ENCODE measurements around the gene DCBLD2.
A peak's percentile ranks its signal among the peaks of the same experiment; 100 is the strongest.

The DCBLD2 gene

GRCh38 chr3:98793971-98794370, 107.5 kb downstream of the DCBLD2 start:
- no peak for DNase-seq (ENCODE audit: low read depth in 2 of 2)

- DNase-seq (ENCODE audit: low read depth in 2 of 2), result no peak
Observed at GRCh38 chr3:98791341-98792325, 109.9 kb downstream of the DCBLD2 start.

- no peak for DNase-seq (ENCODE audit: low read depth in 2 of 2)
Observed at GRCh38 chr3:98788651-98789050, 112.8 kb downstream of the DCBLD2 start.

- DNase-seq (ENCODE audit: low read depth in 2 of 2), result no peak
Observed at GRCh38 chr3:98787181-98787580, 114.3 kb downstream of the DCBLD2 start.

- no peak for DNase-seq (ENCODE audit: low read depth in 2 of 2)
Observed at GRCh38 chr3:98786364-98787006, 115.0 kb downstream of the DCBLD2 start.

- DNase-seq (ENCODE audit: low read depth in 2 of 2), result peak; percentile 79 to 88
Observed at GRCh38 chr3:98784666-98785600, 116.6 kb downstream of the DCBLD2 start.

- no peak for DNase-seq (ENCODE audit: low read depth in 2 of 2)
Observed at GRCh38 chr3:98784042-98784441, 117.5 kb downstream of the DCBLD2 start.

GRCh38 chr3:98782824-98783500, 118.5 kb downstream of the DCBLD2 start:
- DNase-seq (ENCODE audit: low read depth in 2 of 2), result no peak

- no peak for DNase-seq (ENCODE audit: low read depth in 2 of 2)
Observed at GRCh38 chr3:98780343-98780742, 121.2 kb downstream of the DCBLD2 start.

- no peak for DNase-seq (ENCODE audit: low read depth in 2 of 2)
Observed at GRCh38 chr3:98779541-98780335, 121.8 kb downstream of the DCBLD2 start.

- DNase-seq (ENCODE audit: low read depth in 2 of 2), result peak; percentile 97
Observed at GRCh38 chr3:98778852-98779413, 122.6 kb downstream of the DCBLD2 start.

- no peak for DNase-seq (ENCODE audit: low read depth in 2 of 2)
Observed at GRCh38 chr3:98778383-98778782, 123.1 kb downstream of the DCBLD2 start.

GRCh38 chr3:98777801-98778220, 123.7 kb downstream of the DCBLD2 start:
- peak; percentile 58 to 68 for DNase-seq (ENCODE audit: low read depth in 2 of 2)

GRCh38 chr3:98777286-98777685, 124.2 kb downstream of the DCBLD2 start:
- DNase-seq (ENCODE audit: low read depth in 2 of 2), result no peak

GRCh38 chr3:98776140-98776493, 125.4 kb downstream of the DCBLD2 start:
- DNase-seq (ENCODE audit: low read depth in 2 of 2), result no peak

GRCh38 chr3:98775459-98776139, 125.9 kb downstream of the DCBLD2 start:
- no peak for DNase-seq (ENCODE audit: low read depth in 2 of 2)

- DNase-seq (ENCODE audit: low read depth in 2 of 2), result no peak
Observed at GRCh38 chr3:98772022-98772421, 129.5 kb downstream of the DCBLD2 start.

- no peak for DNase-seq (ENCODE audit: low read depth in 2 of 2)
Observed at GRCh38 chr3:98770261-98771039, 131.0 kb downstream of the DCBLD2 start.

- no peak for DNase-seq (ENCODE audit: low read depth in 2 of 2)
Observed at GRCh38 chr3:98769448-98769847, 132.0 kb downstream of the DCBLD2 start.
